NCI-H526 (cell line): ENCODE results near the gene AOX1.
A peak's percentile ranks its signal among the peaks of the same experiment; 100 is the strongest.
"Not testable (repeated sequence)": the region's sequence is repeated elsewhere in the genome, so short reads cannot be mapped to it uniquely, and the experiment has no call there.

ENCODE experiments used
- DNase-seq, 2 experiments: peaks; one replicate each; lab custom pipeline; 2025; lab: John Stamatoyannopoulos, UW

Gene AOX1

GRCh38 chr2:200702044-200702443 lies 116.2 kb downstream of the AOX1 start:
- DNase-seq, result no peak

GRCh38 chr2:200702646-200703118 lies 116.9 kb downstream of the AOX1 start:
- no peak for DNase-seq

- peak; percentile 45 to 79 for DNase-seq
Observed at GRCh38 chr2:200703127-200703925, 117.5 kb downstream of the AOX1 start.

- peak; percentile 16 to 28 for DNase-seq
Observed at GRCh38 chr2:200703926-200704637, 118.3 kb downstream of the AOX1 start.

GRCh38 chr2:200705305-200706041 lies 119.7 kb downstream of the AOX1 start:
- DNase-seq, result peak in 1 of 2 experiments; percentile 6

GRCh38 chr2:200708943-200709342 lies 123.1 kb downstream of the AOX1 start:
- no peak for DNase-seq

- DNase-seq, result peak; percentile 84 to 91
Observed at GRCh38 chr2:200713003-200713703, 127.3 kb downstream of the AOX1 start.

- DNase-seq, result no peak
Observed at GRCh38 chr2:200713704-200714064, 127.9 kb downstream of the AOX1 start.

- not testable (repeated sequence) for DNase-seq
Observed at GRCh38 chr2:200715014-200715413, 129.2 kb downstream of the AOX1 start.

- no peak for DNase-seq
Observed at GRCh38 chr2:200716386-200716785, 130.6 kb downstream of the AOX1 start.
